Gastroesophageal sphincter (tissue), 4 donors: ENCODE measurements around the gene ODAPH. TPM values are rescaled to one million over a fixed set of nuclear protein-coding genes. Genes with fewer than 3 reads are reported as not detected.

Experiments used
- ATAC-seq: fragments of 150-250 bp; one replicate; pipeline ENCODE4 v1.9.1; 2016; ENCODE audit warnings: mild to moderate bottlenecking, moderate library complexity
- H3K27ac ChIP-seq, 4 donors: fragments of 200-600 bp; sonication (generic) in 3 of 4; 1 replicate in 3 of 4; 2 replicates in 1 of 4; pipeline ENCODE4 v1.5.1; 2016 to 2019
- H3K27me3 ChIP-seq: fragments of 200-600 bp; sonication (generic); one replicate; pipeline ENCODE4 v1.5.1; 2019
- H3K36me3 ChIP-seq, 2 donors: fragments of 200-600 bp; sonication (generic); one replicate each; pipeline ENCODE4 v1.5.1; 2019; ENCODE audit warnings: control low read depth in 1 of 2
- H3K4me1 ChIP-seq, 3 donors: fragments of 200-600 bp; sonication (generic); 1 replicate in 2 of 3; 2 replicates in 1 of 3; pipeline ENCODE4 v1.5.1; 2016 to 2019; ENCODE audit warnings: control low read depth in 2 of 3
- H3K4me3 ChIP-seq, 2 donors: fragments of 200-600 bp; sonication (generic); one replicate each; pipeline ENCODE4 v1.5.1; 2019; ENCODE audit warnings: mild to moderate bottlenecking in 1 of 2, moderate library complexity in 1 of 2
- H3K9me3 ChIP-seq, 3 donors: fragments of 200-600 bp; sonication (generic); one replicate each; pipeline ENCODE4 v1.5.1; 2017 to 2019; ENCODE audit warnings: control low read depth in 2 of 3
- CTCF ChIP-seq, 4 experiments: fragments of 200-600 bp in 2 of 4; fragments of 450-650 bp in 2 of 4; sonication (generic) in 1 of 4; IDR thresholded peaks; one replicate each; pipeline ENCODE4 v1.5.1; 2017 to 2019; ENCODE audit warnings: antibody characterized with exemption in 4 of 4, mild to moderate bottlenecking in 2 of 4, moderate library complexity in 2 of 4
- EP300 ChIP-seq: sonication (generic); formaldehyde crosslinking; IDR thresholded peaks from one replicate; pipeline ENCODE4 v1.6.1; 2017; ENCODE audit warnings: antibody characterized with exemption, mild to moderate bottlenecking
- POLR2A ChIP-seq, 2 donors: fragments of 450-650 bp; IDR thresholded peaks; one replicate each; pipeline ENCODE4 v1.6.1; 2017; ENCODE audit warnings: antibody characterized with exemption in 2 of 2, mild to moderate bottlenecking in 2 of 2, moderate library complexity in 1 of 2
- POLR2AphosphoS5 ChIP-seq: sonication (generic); formaldehyde crosslinking; IDR thresholded peaks from one replicate; pipeline ENCODE4 v1.6.1; 2017; ENCODE audit warnings: antibody characterized with exemption
- WGBS, 2 donors: methylation state at CpG; one replicate each; pipeline ENCODE4 v1.1.5; 2018; ENCODE audit warnings: low coverage in 1 of 2; 5-methylcytosine and 5-hydroxymethylcytosine counted together
- total RNA-seq, 4 donors: library from RNA; depleted of rRNA; stranded (reverse); fragments of >200 nt; gene quantifications; one replicate each; pipeline ENCODE4 v1.1.0, GENCODE V29; 2016

The ODAPH gene
- total RNA-seq, 4 donors from 2014 or later: not detected

GRCh38 chr4:75598390-75598789 lies 42.5 kb downstream of the ODAPH start:
- 69 to 84% methylated on average over 3 of the region's 3 CpGs for WGBS, 2 donors
- Histone ChIP-seq H3K27me3 (no peaks in the 10 kb centered on the region), H3K4me1 (no peaks in the 10 kb centered on the region), H3K4me3 (no peak overlapping the region), H3K9me3 (no peaks in the 10 kb centered on the region), H3K27ac (no peak overlapping the region), H3K36me3 (peaks cover 0 to 45% of the 10 kb centered on the region in 2 donors)
- TF ChIP-seq POLR2AphosphoS5 (no peak), CTCF (IDR thresholded peaks at IDR 0.05) (no peak), EP300 (no peak), POLR2A (IDR thresholded peaks at IDR 0.05) (no peak)
- no peak for ATAC-seq

GRCh38 chr4:75599647-75600046 lies 43.8 kb downstream of the ODAPH start:
- no peaks in the 10 kb centered on the region for H3K9me3 ChIP-seq
- WGBS, 2 donors: 92 to 97% methylated on average over 4 of the region's 4 CpGs
- H3K27ac ChIP-seq: no peak overlapping the region
- peaks cover 0 to 45% of the 10 kb centered on the region in 2 donors for H3K36me3 ChIP-seq
- no peaks in the 10 kb centered on the region for H3K27me3 ChIP-seq
- H3K4me3 ChIP-seq: no peak overlapping the region
- no peaks in the 10 kb centered on the region for H3K4me1 ChIP-seq
- TF ChIP-seq EP300 (no peak), POLR2AphosphoS5 (no peak)
- no peak for ATAC-seq

- no peaks in the 10 kb centered on the region for H3K9me3 ChIP-seq
- H3K27me3 ChIP-seq: no peaks in the 10 kb centered on the region
- 90 to 100% methylated on average over 4 of the region's 4 CpGs for WGBS, 2 donors
- H3K4me3 ChIP-seq: no peak overlapping the region
- no peak for TF ChIP-seq CTCF (IDR thresholded peaks at IDR 0.05)
- TF ChIP-seq POLR2A (IDR thresholded peaks at IDR 0.05): no peak
- TF ChIP-seq POLR2AphosphoS5: no peak
- no peak for TF ChIP-seq EP300
- no peaks in the 10 kb centered on the region for H3K4me1 ChIP-seq
- ATAC-seq: no peak
- H3K36me3 ChIP-seq: peaks cover 0 to 18% of the 10 kb centered on the region in 2 donors
- H3K27ac ChIP-seq: no peak overlapping the region
Measured at GRCh38 chr4:75605928-75606327, 50.1 kb downstream of the ODAPH start.

GRCh38 chr4:75612306-75612705 lies 56.4 kb downstream of the ODAPH start:
- Histone ChIP-seq H3K27ac (no peak overlapping the region), H3K4me3 (no peak overlapping the region), H3K27me3 (no peaks in the 10 kb centered on the region), H3K4me1 (no peaks in the 10 kb centered on the region), H3K36me3 (peaks cover 0 to 6% of the 10 kb centered on the region in 2 donors), H3K9me3 (no peaks in the 10 kb centered on the region)
- no peak for TF ChIP-seq POLR2AphosphoS5
- TF ChIP-seq POLR2A (IDR thresholded peaks at IDR 0.05): no peak
- ATAC-seq: no peak
- 80 to 89% methylated on average over 1 of the region's 1 CpG for WGBS, 2 donors

Other genes with a start within 250 kb of the ODAPH start
- 10 to 100 TPM; 11.3 to 28.6 (median 21.4) TPM for gene RCHY1, start 41.7 kb upstream of the ODAPH start, total RNA-seq
- 10 to 100 TPM in 3 of 4 donors, 1 to 10 TPM in 1; 8.8 to 37.8 (median 16.2) TPM for gene THAP6, start 41.6 kb upstream of the ODAPH start, total RNA-seq
- gene CDKL2, start 74.5 kb downstream of the ODAPH start, total RNA-seq: 1 to 10 TPM; 3.9 to 8.1 (median 6.0) TPM
- 100 to 1,000 TPM in 3 of 4 donors, 10 to 100 TPM in 1; 98.6 to 152 (median 129) TPM for gene G3BP2, start 117.3 kb downstream of the ODAPH start, total RNA-seq
- gene USO1, start 168.5 kb downstream of the ODAPH start, total RNA-seq: 100 to 1,000 TPM in 1 of 4 donors, 10 to 100 TPM in 3; 74.4 to 111 (median 87.9) TPM